Measurements from ENCODE around the gene TCERG1L.

Gene TCERG1L

GRCh38 chr10:131314799-131315198, 3.3 kb upstream of the TCERG1L start:
- no peak for DNase-seq (ENCODE audit: low spot score)

DNA sequence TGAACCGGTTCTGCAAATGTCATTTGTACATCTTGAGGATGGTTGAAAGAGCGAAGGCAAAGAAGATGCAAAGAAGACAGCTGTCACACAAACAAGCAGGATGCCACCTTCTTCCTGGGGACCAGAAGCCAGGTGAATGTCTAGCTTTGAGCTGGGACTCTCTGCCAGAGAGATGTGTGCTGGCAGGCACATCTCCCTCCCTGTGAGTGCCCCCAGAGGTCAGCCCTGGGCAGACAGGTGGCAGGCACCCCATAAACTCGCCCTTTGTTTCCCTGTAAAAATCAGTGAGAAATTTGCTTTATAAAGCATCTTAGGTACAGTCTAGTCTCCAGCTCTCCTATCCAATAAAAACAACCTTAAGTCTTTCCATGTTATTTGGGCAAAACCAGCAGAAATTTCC, 2.6 kb upstream of the TCERG1L start:
- no peak for DNase-seq (ENCODE audit: low spot score)

- DNase-seq (ENCODE audit: low spot score) = no peak
These were observed 1.9 kb upstream of the TCERG1L start for GRCh38 chr10:131313377-131313776.

DNA sequence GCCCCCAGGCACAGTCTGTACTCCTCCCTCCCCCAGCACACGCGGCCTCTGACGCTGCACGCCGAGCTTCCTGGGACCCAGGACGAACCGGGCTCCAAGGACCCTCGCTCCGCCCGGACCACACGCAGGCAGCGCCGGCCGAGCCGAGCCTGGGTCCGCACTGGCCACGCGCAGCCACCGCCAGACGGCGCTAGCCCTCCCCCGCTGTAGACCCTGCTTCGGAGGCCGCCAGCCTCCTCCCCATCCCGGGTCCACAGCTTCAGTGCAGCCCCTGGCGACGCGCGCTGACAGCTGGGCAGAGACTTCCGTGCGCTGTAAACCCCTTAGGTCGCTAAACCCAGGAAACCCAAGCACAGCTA, 936 bp upstream of the TCERG1L start:
- DNase-seq (ENCODE audit: low spot score) = no peak

GRCh38 chr10:131311402-131311660, 190 bp downstream of the TCERG1L start:
- DNase-seq (ENCODE audit: low spot score) = no peak

DNA sequence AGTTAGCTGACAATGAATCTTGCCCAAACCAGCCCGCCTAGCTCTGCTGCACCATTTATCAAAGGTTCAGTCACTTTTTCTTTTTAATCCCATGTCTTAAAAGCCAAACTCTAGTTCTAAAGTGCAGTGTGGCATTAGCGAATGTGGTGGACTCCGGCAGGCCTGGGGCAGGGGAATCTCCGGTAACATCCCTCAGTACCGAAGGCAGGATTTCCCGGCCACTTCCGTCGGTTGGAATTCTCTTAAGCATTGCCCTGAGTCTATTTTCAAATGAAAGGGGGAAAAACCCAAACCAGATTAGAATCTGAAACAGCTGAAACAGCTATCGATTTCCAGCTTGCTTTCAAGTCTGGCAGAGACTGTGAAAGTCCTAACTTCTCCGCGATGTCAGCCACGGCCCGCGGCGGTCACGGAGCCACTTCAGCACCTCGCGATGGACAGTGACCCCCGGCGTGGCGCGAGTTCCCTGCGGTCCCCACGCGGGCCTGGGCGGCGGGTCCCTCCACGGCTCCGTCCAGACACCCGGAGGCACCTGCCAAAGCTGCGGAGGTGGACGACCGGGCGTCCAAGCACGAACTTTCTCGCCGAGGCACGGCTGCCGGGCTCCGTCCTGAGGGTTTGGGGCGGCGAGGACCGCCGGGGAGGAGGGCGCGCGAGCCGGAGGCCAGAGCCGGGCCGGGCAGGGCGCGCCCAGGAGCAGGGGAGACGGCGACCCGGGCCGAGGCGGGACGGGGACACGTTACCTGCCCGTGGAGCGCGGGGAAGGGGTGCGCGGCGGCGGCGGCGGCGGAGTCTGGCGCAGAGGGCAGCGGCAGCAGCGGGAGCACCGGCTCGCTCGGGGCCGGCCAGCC, 745 bp downstream of the TCERG1L start:
- no peak for DNase-seq (ENCODE audit: low spot score)

DNA sequence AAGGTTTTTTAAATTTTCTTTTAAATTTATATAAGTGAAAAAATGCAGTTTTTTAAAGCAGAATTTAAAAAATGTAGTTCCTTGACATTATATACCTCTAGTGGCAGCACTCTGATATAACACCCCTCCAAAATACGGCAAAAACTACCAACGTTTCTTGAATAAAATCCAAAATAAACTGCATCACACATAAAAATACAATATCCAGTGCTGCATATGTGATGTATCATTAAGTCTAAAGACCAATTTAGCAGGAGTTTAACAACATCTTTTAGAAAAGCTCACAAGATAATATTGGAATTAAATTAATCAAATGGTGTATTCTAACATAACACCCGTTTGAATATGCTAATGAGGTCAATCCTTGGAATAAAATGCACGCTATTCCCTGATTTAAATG, 1.4 kb downstream of the TCERG1L start:
- no peak for DNase-seq (ENCODE audit: low spot score)

DNA sequence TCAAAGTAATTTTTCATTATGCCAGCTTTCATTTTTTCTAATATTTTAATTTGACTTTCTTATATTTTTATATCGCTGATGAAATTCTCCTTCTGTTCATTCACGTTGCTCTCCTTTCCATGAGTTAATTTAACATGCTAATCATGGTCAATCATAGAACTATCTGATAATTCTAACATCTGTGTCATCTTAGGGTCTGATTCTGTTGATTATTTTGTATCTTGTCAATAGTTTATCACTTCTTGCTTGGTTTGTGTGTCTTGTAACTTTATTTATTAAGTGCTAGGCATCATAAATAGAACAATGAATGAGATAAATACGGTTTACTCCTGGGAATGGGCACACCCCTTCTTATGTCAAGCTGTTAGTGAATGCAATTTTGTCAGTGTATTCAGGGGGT, 11.0 kb downstream of the TCERG1L start:
- no peak for DNase-seq (ENCODE audit: low spot score)

- no peak for DNase-seq (ENCODE audit: low spot score)
These were observed 20.7 kb downstream of the TCERG1L start for GRCh38 chr10:131290781-131291180.

DNA sequence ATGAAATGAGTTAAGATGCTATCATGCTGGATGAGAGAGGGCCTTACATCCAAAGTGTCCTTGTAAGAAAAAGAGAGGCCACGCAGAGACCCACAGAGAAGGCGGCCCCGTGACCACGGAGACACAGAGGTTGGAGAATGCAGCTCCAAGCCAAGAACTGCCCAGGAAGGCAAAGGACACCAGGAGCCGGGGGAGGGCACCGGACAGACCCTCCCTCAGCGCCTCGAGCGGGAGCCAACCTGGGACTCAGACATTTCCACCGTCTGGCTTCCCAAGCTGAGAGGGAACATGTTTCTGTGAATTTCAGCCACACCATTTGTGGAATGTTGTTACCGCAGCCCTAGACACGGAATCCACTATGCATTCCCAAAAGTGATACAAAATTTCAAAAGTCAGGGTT, 22.9 kb downstream of the TCERG1L start:
- no peak for DNase-seq (ENCODE audit: low spot score)

DNA sequence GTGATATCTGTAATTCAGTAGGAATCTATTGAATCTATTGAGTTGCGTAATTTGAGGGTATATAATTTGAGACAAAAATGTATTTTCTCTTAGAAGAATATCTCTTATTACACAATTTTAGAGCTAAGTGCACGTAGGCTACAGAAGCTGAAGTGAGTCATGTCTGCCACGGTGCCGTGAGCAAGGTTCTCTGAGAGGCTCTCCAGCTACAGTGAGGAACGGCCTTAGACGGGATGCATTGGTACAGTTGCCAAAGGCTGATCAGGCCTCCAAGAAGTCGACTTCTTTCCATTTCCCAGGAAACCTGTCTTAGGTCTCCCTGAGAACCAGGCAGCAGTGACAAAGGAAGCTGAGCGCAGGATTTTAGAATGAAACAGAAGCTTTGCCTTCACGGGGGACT, 28.6 kb downstream of the TCERG1L start:
- no peak for DNase-seq (ENCODE audit: low spot score)

DNA sequence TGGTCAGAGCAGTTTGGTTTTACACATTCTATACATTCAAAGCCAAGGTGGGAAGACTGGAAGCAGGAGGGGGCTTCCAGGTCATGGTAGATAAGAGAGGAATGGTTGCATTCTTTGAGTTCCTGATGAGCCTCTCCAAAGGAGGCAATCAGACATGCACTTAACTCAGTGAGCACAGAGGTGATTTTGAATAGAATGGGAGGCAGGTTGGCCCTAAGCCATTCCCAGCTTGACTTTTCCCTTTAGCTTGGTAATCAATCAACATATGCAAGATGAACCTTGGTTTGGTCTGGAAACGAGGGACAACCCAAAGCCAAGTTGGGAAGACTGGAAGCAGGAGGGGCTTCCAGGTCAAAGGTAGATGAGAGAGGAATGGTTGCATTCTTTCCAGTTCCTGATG, 31.4 kb downstream of the TCERG1L start:
- DNase-seq (ENCODE audit: low spot score) = no peak

GRCh38 chr10:131279516-131279915, 32.0 kb downstream of the TCERG1L start:
- DNase-seq (ENCODE audit: low spot score) = no peak

GRCh38 chr10:131277969-131278368, 33.6 kb downstream of the TCERG1L start:
- DNase-seq (ENCODE audit: low spot score) = no peak

DNA sequence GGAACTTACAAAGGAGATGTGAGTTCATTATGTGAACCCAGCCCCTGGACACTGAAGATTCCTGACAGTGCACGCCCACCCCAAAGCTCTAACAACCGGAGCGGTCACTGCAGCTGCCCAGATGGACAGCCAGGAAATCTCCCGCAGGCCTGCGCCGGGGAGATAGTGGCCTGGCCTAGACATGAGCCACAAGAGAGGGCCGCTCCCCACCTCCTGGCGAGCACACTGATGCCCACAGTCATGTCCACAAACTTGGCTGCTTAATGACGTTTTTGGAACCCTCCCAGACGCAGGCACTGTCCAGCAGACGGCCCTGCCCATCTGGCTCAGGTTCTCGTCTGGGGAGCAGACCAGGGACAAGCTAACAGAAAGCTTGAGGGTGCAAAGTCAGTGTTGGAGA, 34.2 kb downstream of the TCERG1L start:
- DNase-seq (ENCODE audit: low spot score) = no peak

DNA sequence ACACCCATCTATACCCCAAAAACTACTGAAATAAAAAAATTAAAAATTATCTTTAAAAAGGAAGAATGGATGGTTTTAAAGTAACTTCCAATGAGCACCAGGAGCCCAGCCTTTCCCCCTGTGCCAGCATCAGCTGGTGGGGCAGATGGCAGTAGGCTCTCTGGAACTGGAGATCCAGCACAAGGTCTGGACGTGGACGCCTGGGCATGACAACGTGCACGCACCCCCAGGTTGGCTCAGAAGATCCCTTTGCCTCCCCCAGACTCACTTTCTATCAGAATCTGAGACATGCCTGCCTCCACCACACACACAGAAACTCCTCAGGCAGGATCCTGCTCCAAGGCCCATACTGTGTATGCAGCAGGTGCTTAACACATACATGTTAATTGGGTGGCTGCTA, 35.8 kb downstream of the TCERG1L start:
- no peak for DNase-seq (ENCODE audit: low spot score)

GRCh38 chr10:131274883-131275282, 36.6 kb downstream of the TCERG1L start:
- DNase-seq (ENCODE audit: low spot score) = no peak

DNA sequence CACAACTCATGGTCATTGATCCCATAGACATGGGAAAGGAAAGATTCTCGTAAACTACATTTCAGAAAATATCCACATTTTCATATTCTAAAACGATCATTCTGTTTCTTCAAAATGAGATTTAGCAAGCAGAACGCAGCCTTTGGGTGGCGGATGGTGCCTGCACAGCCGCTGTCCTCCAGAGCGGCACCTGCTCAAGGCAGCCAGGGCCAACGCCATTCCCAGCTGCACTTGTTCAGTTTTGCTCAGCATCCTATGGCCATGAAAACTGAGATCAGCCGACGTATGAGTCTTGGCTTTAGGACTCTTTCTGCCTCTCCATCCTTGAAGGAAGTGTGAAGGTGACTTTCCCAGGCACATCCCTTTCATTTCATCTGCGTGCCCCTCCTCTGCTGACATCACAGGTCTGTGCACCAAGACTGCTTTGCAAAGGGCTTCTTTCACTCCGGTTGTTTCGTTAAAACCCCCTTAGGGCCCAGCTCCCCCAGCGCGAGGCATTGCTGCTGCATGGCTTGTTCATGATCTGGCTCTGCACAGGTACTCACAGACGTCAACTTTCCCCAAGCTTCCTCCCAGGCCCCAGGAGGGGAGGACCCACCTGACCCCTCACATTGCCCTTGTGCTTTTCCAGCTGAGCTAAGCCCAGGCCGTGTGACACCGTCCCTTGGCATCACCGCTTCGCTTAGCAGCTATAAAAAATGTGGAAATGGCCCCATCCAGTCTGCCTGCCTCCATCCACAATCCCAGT, 37.2 kb downstream of the TCERG1L start:
- no peak for DNase-seq (ENCODE audit: low spot score)

DNA sequence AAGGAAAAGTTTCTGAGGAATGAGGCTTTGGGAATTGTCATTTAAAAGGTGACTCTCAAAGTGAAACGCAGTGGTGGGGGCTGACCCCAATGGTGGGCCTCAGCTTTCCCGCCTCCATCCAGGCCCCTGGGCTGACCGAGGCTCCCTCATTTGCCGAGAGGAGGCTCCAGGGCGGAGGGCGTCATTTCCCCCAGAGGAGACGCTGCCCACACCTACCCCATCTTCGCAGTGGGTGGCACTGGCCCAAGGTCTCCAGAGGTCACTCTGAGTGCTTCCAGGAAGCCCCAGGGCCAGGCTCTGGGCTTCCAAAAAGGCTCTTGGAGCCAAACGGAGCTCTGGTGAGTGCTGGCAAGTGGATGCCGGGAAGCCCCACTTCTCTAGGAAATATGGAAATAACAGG, 38.0 kb downstream of the TCERG1L start:
- no peak for DNase-seq (ENCODE audit: low spot score)

GRCh38 chr10:131272897-131273451, 38.5 kb downstream of the TCERG1L start:
- no peak for DNase-seq (ENCODE audit: low spot score)

DNA sequence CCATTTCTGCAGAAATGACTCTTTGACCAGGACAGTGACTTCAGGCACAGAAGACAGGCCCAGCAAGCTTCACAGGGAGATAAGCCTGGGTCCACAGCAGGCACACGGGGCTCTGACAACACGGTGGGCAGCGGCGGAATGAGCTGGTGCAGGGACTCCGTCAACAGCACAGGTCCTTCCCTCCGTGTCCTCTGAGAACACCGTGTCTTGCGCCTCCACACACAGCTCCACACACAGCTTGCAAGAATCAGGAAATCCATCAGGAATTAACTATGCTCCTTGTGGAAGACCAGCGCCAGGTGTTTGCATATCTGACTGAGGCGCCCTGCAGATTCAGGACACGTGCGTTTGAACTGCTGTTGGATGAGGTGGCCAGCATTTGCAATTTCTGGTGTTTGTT, 39.6 kb downstream of the TCERG1L start:
- DNase-seq (ENCODE audit: low spot score) = no peak

- DNase-seq (ENCODE audit: low spot score) = no peak
These were observed 40.2 kb downstream of the TCERG1L start for GRCh38 chr10:131271195-131271880.
